ENCODE measurements around the gene SCAMP3.
A peak's percentile ranks its signal among the peaks of the same experiment; 100 is the strongest.
"Not testable (repeated sequence)": the region's sequence is repeated elsewhere in the genome, so short reads cannot be mapped to it uniquely, and the experiment has no call there.

SCAMP3 gene

DNA sequence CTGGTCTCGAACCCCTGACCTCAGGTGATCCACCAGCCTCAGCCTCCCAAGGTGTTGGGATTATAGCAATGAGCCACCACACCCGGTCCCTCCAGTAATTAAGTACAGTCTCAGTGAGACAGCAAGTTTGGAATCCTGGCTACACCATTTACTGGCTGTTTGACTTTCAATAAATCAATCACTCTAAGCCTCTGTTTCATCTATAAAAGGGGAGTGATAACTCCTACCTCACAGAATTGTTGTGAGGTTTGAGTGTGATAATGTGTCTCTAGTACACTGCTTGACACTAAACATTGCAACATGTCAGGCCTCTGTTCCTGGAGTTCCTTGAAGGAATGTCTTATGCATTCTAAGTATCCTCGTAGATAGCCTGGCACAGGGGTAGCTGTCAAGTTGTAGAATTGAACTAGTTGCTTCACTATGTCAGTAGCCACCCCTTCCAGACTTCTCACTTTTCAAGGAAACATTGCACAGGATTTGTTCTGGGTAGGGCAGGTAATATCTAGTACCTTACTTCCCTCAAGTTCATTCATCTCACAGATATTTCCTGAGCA, 19.3 kb downstream of the SCAMP3 start:
- Histone ChIP-seq H3K36me3 (ENCODE audit: control insufficient read depth, insufficient read depth, low read length) (peaks cover 8% of the 10 kb centered on the region), H3K4me1 (ENCODE audit: control insufficient read depth, insufficient read depth, low read length) (peaks cover 8% of the 10 kb centered on the region; the same call in 1 of the 2 replicates), H3K27me3 (ENCODE audit: control insufficient read depth, insufficient read depth, low read length) (peaks cover 12% of the 10 kb centered on the region; the same call in 1 of the 2 replicates), H3K9me3 (ENCODE audit: control insufficient read depth, insufficient read depth, low read depth, low read length) (no peaks in the 10 kb centered on the region), H3K27ac (ENCODE audit: low read depth, low read length) (no peak overlapping the region), H3K4me3 (ENCODE audit: low read depth, low read length) (peak overlapping the region; percentile 64), H3K9ac (ENCODE audit: low read length) (peak overlapping the region; percentile 51)

DNA sequence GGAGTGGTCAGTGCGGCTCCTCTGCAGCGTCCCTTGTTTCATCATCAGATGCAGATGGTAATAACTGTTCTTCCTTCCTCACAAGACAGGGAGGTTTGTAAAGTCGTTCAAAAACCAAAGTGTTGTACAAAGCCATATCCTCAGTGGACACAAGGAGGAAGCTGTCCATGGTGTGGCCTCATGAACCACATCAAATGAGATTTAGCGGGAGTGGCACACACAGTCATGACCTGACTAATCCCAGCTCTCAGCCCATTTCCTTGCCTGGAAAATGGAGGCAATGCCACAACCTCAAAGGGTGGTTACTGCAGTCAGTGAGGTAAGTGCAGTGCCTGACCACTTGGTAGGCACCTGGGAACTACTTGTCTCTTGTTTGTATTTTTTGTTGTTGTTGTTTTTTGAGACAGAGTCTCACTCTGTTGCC, 20.3 kb downstream of the SCAMP3 start:
- Histone ChIP-seq H3K9ac (ENCODE audit: low read length) (no peak overlapping the region), H3K4me3 (ENCODE audit: low read depth, low read length) (no peak overlapping the region), H3K36me3 (ENCODE audit: control insufficient read depth, insufficient read depth, low read length) (peaks cover 4% of the 10 kb centered on the region; the same call in 1 of the 2 replicates), H3K9me3 (ENCODE audit: control insufficient read depth, insufficient read depth, low read depth, low read length) (no peaks in the 10 kb centered on the region), H3K4me1 (ENCODE audit: control insufficient read depth, insufficient read depth, low read length) (peaks cover 8% of the 10 kb centered on the region; the same call in 1 of the 2 replicates), H3K27ac (ENCODE audit: low read depth, low read length) (no peak overlapping the region), H3K27me3 (ENCODE audit: control insufficient read depth, insufficient read depth, low read length) (peaks cover 12% of the 10 kb centered on the region; the same call in 1 of the 2 replicates)

DNA sequence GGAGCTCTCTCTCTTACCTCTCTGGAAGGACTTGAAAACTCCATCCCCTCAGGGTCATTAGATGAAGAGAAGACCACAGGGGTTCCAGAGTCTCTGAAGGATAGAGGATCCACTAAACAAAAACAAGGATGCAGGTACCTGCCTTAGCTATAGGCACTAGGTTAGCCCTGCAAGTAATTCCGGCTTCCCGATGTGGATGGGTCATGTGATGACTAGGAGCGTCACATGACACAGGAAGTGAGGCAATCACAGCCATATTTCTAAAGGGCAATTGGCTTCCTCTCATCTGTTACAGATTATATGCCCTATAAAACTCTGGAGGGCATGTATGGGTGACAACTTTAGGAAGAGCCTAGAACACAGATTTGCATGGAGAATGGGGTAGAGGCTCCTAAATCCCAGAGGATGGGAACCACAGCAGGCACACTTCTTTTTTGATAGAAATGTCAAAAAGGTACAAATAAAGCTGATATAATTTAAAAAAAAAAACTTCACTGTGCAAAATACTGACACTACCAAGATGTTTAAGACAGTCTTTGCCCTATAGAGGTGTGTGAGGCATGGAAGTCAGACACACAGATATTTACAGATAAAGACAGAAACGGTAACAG, 21.0 kb downstream of the SCAMP3 start:
- peak overlapping the region; percentile 50 for H3K4me3 ChIP-seq (ENCODE audit: low read depth, low read length)
- peaks cover 7% of the 10 kb centered on the region; the same call in 1 of the 2 replicates for H3K27me3 ChIP-seq (ENCODE audit: control insufficient read depth, insufficient read depth, low read length)
- no peaks in the 10 kb centered on the region for H3K9me3 ChIP-seq (ENCODE audit: control insufficient read depth, insufficient read depth, low read depth, low read length)
- peaks cover 8% of the 10 kb centered on the region for H3K36me3 ChIP-seq (ENCODE audit: control insufficient read depth, insufficient read depth, low read length)
- no peak overlapping the region for H3K9ac ChIP-seq (ENCODE audit: low read length)
- peaks cover 8% of the 10 kb centered on the region; the same call in 1 of the 2 replicates for H3K4me1 ChIP-seq (ENCODE audit: control insufficient read depth, insufficient read depth, low read length)
- H3K27ac ChIP-seq (ENCODE audit: low read depth, low read length) = no peak overlapping the region

DNA sequence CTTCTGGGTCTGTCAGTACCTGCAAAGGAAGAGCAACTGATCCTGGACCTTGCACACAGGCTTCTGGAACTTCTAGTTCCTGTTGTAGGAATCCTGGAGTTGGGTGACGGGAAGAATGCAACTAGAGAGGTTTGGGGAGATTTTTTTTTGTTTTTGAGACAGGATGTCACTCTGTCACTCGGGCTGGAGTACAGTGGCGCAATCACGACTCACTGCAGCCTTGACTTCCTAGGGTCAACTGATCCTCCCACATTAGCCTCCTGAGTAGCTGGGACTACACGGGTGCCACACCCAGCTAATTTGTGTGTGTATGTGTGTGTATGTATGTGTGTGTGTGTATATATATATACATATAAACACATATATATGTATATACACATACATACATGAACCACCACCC, 25.7 kb downstream of the SCAMP3 start:
- Histone ChIP-seq H3K9me3 (ENCODE audit: control insufficient read depth, insufficient read depth, low read depth, low read length) (no peaks in the 10 kb centered on the region), H3K9ac (ENCODE audit: low read length) (no peak overlapping the region), H3K27ac (ENCODE audit: low read depth, low read length) (no peak overlapping the region), H3K36me3 (ENCODE audit: control insufficient read depth, insufficient read depth, low read length) (peaks cover 14% of the 10 kb centered on the region), H3K4me1 (ENCODE audit: control insufficient read depth, insufficient read depth, low read length) (no peaks in the 10 kb centered on the region), H3K4me3 (ENCODE audit: low read depth, low read length) (no peak overlapping the region), H3K27me3 (ENCODE audit: control insufficient read depth, insufficient read depth, low read length) (no peaks in the 10 kb centered on the region)

DNA sequence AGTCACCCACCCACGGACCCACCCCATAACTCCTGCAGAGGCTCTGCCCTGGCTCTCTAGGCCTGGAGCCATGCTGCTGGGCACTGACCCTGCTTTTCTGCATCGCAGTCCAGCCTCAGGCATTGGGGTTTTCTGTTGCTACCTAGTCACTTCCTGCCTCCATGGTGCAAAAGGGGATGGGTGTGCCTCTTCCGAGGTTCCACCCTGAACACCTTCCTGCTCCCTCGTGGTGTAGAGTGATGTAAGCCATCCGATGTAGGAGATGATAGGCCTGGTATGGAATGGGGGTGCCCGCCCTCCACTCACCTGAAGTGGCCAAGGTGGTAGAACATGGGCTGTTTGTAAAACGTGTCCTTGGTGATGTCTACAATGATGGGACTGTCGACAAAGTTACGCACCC, 26.8 kb downstream of the SCAMP3 start:
- H3K36me3 ChIP-seq (ENCODE audit: control insufficient read depth, insufficient read depth, low read length) = peaks cover 14% of the 10 kb centered on the region
- not testable (repeated sequence) for H3K4me1 ChIP-seq (ENCODE audit: control insufficient read depth, insufficient read depth, low read length); H3K4me3 ChIP-seq (ENCODE audit: low read depth, low read length); H3K9ac ChIP-seq (ENCODE audit: low read length); H3K27ac ChIP-seq (ENCODE audit: low read depth, low read length); H3K27me3 ChIP-seq (ENCODE audit: control insufficient read depth, insufficient read depth, low read length); H3K9me3 ChIP-seq (ENCODE audit: control insufficient read depth, insufficient read depth, low read depth, low read length)

DNA sequence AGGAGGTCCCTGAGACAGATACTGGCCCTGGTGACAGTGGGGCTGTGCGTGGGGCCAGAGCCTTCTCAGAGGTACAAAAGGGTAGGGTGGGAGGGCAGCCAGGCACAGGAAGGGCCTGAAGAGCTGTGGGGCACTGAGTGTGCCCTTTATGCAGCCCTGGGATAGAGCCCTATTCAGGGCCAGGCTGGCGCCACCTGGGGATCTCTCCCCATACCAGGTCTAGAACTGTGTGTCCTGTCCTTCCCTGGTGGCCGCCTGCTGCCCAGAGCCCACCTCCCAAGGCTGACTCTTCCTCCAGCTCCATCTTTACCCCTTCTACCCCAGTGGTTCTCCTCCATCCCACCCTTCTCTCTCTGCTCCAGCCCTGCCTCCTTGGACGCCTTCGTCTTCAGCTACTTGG, 28.7 kb downstream of the SCAMP3 start:
- H3K36me3 ChIP-seq (ENCODE audit: control insufficient read depth, insufficient read depth, low read length) = peaks cover 14% of the 10 kb centered on the region
- not testable (repeated sequence) for H3K4me1 ChIP-seq (ENCODE audit: control insufficient read depth, insufficient read depth, low read length); H3K9ac ChIP-seq (ENCODE audit: low read length); H3K9me3 ChIP-seq (ENCODE audit: control insufficient read depth, insufficient read depth, low read depth, low read length); H3K27ac ChIP-seq (ENCODE audit: low read depth, low read length); H3K27me3 ChIP-seq (ENCODE audit: control insufficient read depth, insufficient read depth, low read length); H3K4me3 ChIP-seq (ENCODE audit: low read depth, low read length)

DNA sequence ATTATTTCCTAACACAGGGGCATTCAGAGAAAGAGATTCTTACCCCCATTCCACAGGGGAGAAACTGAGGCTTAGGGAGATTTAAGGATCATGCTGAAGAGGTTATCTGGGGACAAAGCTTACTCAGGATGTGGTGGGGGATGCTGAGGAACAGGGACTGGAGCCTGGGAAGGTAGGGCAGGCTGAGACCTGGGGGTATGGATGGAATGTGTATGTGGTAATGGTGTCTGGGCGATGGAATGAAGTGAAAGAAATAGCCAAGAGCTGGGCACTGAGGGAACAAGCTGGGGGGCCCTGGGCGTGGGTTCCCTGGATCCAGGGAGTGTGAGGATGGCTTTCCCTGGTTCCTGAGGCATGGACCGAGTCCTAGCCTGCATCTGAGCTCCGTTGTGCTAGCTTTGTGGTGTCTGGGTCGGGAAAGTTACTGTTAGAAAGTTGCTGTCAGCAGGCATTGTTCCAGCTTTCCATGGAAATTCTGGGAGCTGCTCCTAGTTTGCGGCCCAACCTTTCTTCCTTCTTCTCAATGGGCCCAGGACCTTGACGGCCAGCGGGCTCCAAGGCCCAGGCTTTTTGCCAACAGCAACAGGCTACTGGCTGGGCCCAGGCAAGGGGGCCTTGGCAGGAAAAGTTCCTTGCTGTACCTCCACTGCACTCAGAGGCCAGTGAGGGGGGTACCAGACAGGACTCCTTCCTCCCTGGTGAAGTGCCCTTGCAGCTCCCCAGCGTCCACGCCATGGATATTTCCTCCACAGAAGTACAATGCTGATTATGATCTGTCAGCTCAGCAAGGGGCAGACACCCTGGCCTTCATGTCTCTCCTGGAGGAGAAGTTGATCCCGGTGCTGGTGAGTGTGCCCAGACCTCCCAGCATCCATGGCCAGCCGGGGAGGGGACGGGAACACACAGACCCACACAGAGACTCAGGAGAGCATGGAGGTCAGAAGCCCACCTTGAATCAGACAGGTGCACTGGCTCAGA, 29.9 kb downstream of the SCAMP3 start:
- not testable (repeated sequence) for H3K27ac ChIP-seq (ENCODE audit: low read depth, low read length); H3K4me1 ChIP-seq (ENCODE audit: control insufficient read depth, insufficient read depth, low read length)

DNA sequence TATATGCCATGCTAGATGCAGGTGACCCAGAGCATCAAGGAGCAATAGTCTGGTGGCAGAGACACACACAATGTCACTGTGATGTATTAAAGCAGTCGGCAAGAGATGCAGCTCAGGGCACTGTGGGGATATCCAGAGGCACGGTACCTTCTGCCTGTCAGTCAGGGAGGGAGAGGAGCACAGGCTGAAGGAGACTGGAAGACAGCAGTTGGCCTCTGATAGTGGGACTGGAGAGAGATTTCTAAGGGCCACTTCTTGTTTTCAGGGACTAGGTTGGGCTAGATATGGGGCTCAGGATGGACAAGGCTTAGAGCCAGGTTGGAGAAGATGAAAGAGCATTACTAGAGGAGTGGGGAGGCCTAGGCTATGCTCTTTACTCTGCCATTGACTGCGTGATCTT, 30.9 kb downstream of the SCAMP3 start:
- not testable (repeated sequence) for H3K4me1 ChIP-seq (ENCODE audit: control insufficient read depth, insufficient read depth, low read length); H3K4me3 ChIP-seq (ENCODE audit: low read depth, low read length); H3K9me3 ChIP-seq (ENCODE audit: control insufficient read depth, insufficient read depth, low read depth, low read length); H3K9ac ChIP-seq (ENCODE audit: low read length); H3K36me3 ChIP-seq (ENCODE audit: control insufficient read depth, insufficient read depth, low read length); H3K27me3 ChIP-seq (ENCODE audit: control insufficient read depth, insufficient read depth, low read length); H3K27ac ChIP-seq (ENCODE audit: low read depth, low read length)

More for the DNA sequence above, 29.9 kb downstream of the SCAMP3 start:
- H3K27me3 ChIP-seq (ENCODE audit: control insufficient read depth, insufficient read depth, low read length); H3K4me3 ChIP-seq (ENCODE audit: low read depth, low read length); H3K9ac ChIP-seq (ENCODE audit: low read length); H3K9me3 ChIP-seq (ENCODE audit: control insufficient read depth, insufficient read depth, low read depth, low read length): not testable (repeated sequence)
- H3K36me3 ChIP-seq (ENCODE audit: control insufficient read depth, insufficient read depth, low read length) = peaks cover 14% of the 10 kb centered on the region

DNA sequence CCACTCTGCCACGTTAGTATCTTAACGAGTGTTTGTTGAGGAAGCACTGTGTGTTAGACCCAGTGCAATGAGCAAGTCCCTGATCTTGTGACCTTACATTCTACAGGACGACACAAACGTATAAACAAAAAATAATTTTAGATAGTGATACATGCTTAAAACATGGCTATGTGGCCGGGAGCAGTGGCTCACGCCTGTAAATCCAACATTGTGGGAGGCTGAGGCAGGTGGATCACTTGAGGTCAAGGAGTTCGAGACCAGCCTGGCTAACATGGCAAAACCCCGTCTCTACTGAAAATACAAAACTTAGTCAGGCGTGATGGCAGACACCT, 34.1 kb downstream of the SCAMP3 start:
- H3K27me3 ChIP-seq (ENCODE audit: control insufficient read depth, insufficient read depth, low read length) = no peaks in the 10 kb centered on the region
- H3K4me1 ChIP-seq (ENCODE audit: control insufficient read depth, insufficient read depth, low read length) = peaks cover 15% of the 10 kb centered on the region
- H3K27ac ChIP-seq (ENCODE audit: low read depth, low read length) = peak overlapping the region; percentile 72
- no peaks in the 10 kb centered on the region for H3K9me3 ChIP-seq (ENCODE audit: control insufficient read depth, insufficient read depth, low read depth, low read length)
- no peaks in the 10 kb centered on the region for H3K36me3 ChIP-seq (ENCODE audit: control insufficient read depth, insufficient read depth, low read length)
- H3K4me3 ChIP-seq (ENCODE audit: low read depth, low read length) = peak overlapping the region; percentile 72
- H3K9ac ChIP-seq (ENCODE audit: low read length) = peak overlapping the region; percentile 92

DNA sequence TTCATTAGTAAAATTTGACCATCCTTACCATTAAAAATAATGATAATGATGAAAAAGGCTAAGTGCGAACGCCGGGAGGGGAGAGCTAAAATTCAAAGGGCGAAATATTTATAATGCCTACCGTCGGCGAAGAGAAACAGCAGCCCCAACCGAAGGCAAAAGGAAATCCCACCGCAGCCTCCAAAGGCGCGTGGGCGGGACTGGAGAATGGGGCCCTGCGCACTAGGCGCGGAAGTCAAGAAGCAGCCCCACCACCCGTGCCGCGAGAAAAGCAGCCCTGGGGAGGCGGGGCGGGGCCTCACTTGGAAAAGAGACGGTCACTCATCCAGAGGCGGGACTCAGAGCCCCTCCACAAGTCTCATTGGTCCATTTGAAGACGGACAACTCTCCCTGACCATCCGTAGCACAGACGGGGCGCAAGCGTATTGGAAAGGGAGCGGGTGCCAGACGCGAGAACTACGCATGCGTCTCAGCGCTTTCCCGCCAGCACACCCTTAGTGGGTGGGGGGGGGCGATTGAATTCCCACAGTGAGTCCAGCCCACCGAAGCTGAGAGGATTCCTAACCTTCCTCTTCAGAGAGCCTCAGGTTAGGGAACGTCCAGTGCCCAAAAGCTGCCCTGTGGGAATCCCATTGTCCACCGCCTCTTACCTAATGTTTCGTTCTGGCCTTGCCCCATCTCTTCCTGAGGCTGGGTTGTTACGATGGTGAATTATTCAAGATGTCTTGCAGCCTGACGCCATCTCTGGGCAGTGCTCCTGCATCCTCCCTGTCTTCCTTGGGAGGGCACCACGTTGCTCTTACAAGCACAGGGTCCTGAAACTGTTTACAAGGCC, 34.7 kb downstream of the SCAMP3 start:
- Histone ChIP-seq H3K9me3 (ENCODE audit: control insufficient read depth, insufficient read depth, low read depth, low read length) (no peaks in the 10 kb centered on the region), H3K9ac (ENCODE audit: low read length) (peak overlapping the region; percentile 92), H3K27me3 (ENCODE audit: control insufficient read depth, insufficient read depth, low read length) (no peaks in the 10 kb centered on the region), H3K4me3 (ENCODE audit: low read depth, low read length) (peak overlapping the region; percentile 82), H3K4me1 (ENCODE audit: control insufficient read depth, insufficient read depth, low read length) (peaks cover 15% of the 10 kb centered on the region), H3K27ac (ENCODE audit: low read depth, low read length) (peak overlapping the region; percentile 72), H3K36me3 (ENCODE audit: control insufficient read depth, insufficient read depth, low read length) (no peaks in the 10 kb centered on the region)
